Aortic smooth muscle cell (primary cell): ENCODE measurements around the gene STRN4. TPM values are rescaled to one million over a fixed set of nuclear protein-coding genes. Genes with fewer than 3 reads are reported as not detected.

Source experiments
- total RNA-seq: library from RNA; depleted of rRNA; stranded (reverse); fragments of >200 nt; gene quantifications from 2 replicates; pipeline ENCODE4 v1.2.3, GENCODE V29; 2014

The STRN4 gene
- total RNA-seq = 53.0 and 60.9 TPM in 2 replicates

GRCh38 chr19:46746281-46747057 lies at the start of gene STRN4:
Gene STRN4, minus strand, starts transcription at chr19:46746450. Its CDS starts 20 bp downstream, at chr19:46746430.

GRCh38 chr19:46788262-46788967 lies 42.2 kb upstream of the STRN4 start, which contains the start of gene SLC1A5:
Gene SLC1A5, minus strand, starts transcription at chr19:46788594. Its CDS starts 629 bp downstream, at chr19:46787965.

GRCh38 chr19:46745521-46746280 lies 549 bp downstream of the STRN4 start, which contains the start of gene FKRP:
Gene FKRP, plus strand, starts transcription at chr19:46746057. Its CDS starts 9,394 bp downstream, at chr19:46755451.

GRCh38 chr19:46717034-46717715 lies 29.1 kb downstream of the STRN4 start, which contains the start of gene PRKD2:
Gene PRKD2, minus strand, starts transcription at chr19:46717114. Its CDS starts 744 bp downstream, at chr19:46716370.

Other genes with a start within 250 kb of the STRN4 start
- gene CALM3, start 145.1 kb downstream of the STRN4 start, total RNA-seq = 261 and 356 TPM in 2 replicates
- 61.6 and 62.9 TPM in 2 replicates for gene PTGIR, start 121.4 kb downstream of the STRN4 start, total RNA-seq
- not detected in 2 replicates for gene GNG8, start 110.2 kb downstream of the STRN4 start, total RNA-seq
- 3.2 and 7.5 TPM in 2 replicates for gene DACT3, start 85.3 kb downstream of the STRN4 start, total RNA-seq
- gene PRKD2, start 29.3 kb downstream of the STRN4 start, total RNA-seq = 13.1 and 19.0 TPM in 2 replicates
- gene FKRP, start 393 bp downstream of the STRN4 start, total RNA-seq = 13.6 and 16.0 TPM in 2 replicates
- 30.6 and 48.9 TPM in 2 replicates for gene SLC1A5, start 42.1 kb upstream of the STRN4 start, total RNA-seq
- gene AP2S1, start 104.4 kb upstream of the STRN4 start, total RNA-seq = 198 and 200 TPM in 2 replicates
- 35.8 and 40.2 TPM in 2 replicates for gene ARHGAP35, start 114.5 kb upstream of the STRN4 start, total RNA-seq